GM18526 (cell line): ENCODE results near the gene ATP23.

Source experiments
- POLR2A ChIP-seq: IDR thresholded peaks from 3 replicates; pipeline ENCODE4 v1.6.1; 2011; ENCODE audit not compliant: insufficient read length; ENCODE audit errors: extremely low read depth

Gene ATP23

DNA sequence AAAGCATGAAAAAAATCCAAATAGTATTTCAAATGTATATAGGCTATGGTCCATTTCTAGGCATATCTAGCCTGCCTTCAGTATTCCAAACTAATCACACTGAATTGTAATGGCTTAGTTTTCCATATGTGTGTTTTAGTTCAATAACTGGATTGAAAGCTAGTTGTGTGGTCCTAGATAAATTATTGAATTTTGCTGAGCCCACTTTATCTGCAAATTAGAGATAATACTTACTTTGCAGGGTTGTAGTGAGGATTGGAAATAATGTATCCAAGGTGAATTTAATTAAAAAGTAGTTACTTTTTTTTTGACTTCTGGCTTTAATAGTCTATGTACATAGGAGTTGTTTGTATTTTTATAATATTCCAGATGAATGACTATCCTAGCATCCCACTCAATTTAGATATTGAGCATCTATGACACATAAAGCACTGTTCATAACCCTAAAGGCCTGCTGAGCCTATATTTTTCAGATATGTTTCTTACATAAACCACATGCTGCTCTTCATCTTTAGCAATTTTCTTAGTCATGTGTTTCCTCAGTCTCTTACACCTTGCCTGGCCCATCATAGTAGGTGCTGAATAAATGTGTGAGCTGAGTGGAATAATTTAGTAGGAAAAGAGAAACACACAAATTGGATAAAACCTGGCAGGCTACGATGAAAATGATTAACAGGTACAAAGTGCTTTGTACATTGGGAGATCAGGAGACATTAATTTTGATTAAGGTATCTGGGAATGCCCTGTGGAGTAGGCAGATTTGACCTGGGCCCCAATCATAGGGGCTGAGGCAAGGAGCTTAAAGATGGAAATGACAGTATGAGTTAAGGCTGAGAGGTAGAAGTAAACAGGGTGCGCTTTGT, 1.1 kb upstream of the ATP23 start:
- no peak for TF ChIP-seq POLR2A

DNA sequence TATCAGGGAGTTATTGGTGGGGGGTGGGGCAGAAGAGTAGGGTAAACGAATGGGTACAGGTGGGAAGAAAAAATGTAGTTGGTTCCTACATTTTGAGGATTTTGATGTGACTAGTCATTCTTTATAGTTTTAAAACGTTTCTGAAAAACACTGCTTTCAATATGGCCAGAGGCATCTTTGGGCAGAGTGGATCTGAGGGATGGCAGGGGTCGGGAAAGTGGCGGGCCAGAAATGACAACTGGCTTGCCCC, 527 bp upstream of the ATP23 start:
- no peak for TF ChIP-seq POLR2A

DNA sequence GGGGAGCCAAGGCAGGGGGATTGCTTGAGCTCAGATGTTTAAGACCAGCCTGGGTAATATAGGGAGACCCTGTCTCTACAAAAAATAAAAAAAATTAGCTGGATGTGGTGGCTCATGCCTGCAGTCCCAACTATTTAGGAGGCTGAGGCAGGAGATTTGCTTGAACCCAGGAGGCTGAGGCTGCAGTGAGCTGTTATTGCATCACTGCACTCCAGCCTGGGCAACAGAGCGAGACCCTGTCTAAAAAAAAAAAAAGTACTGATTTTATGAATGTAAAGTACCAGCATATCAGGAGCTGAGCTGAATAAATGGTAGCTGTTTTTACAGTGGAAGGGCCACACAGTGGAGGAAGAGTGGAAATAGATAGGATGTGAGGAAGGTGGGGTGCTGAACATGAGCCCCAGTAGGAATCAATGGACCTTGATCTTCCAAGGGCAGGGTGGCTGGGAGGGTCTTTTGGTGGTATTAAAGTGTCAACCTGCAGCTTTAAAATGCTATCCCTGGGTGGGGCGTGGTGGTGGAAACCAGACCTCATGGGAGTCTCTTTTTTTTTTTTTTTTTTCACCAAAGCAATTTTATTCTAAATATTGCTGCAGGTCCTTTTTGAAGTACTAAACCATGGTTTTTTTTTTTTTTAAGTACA, 2.2 kb downstream of the ATP23 start:
- no peak for TF ChIP-seq POLR2A

DNA sequence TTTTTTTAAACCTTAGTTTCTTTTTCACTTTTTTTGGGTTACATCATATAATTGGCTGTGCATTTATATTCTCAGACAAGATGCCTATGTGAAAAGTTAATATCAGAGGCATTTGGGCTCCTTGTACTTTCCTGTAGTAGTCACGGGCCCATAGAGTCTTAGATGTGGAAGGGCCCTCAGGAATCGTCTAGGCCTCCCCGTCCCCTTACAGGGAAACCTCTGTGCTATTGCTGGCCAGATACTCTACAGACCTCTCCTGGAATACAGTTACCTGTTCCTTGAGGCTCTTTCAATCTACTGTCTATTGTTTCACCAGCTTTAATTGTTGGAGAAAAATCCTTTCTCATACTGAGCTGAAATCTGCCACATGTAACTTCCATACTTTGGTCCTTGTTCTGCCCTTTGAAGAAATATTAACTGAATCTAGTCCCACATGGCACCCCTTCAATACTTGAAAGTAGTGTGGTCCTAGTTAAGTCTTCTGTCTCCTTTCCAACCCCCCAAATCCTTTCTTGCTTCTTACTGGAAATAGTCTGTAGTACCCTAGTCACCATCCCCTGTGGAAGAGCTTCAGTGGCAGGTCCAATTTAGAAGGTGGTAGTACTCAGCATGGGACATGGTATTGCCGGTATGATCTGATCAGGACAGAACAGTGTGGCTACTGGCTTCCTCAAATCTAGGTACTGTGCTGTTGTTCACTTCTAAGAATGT, 3.1 kb downstream of the ATP23 start:
- no peak for TF ChIP-seq POLR2A

DNA sequence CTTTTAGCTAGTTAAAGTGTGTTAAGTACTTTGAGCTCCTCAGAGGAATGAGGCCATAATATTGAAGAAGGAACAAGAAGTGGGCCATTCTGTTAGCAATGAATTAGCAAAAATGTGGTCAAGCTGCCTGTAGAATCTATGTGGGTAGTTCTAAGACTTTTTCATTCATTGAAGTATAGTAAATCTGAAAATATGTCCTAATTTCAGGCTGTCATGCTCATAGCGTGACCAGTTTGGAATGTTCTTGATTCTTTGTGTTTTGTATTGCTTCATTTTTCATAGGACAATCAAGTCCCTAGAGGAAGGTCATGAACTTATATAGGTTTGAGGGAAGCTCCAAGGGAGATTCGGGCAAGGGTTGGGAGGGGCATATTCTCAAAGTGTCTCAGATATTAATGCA, 11.4 kb downstream of the ATP23 start:
- TF ChIP-seq POLR2A: no peak

DNA sequence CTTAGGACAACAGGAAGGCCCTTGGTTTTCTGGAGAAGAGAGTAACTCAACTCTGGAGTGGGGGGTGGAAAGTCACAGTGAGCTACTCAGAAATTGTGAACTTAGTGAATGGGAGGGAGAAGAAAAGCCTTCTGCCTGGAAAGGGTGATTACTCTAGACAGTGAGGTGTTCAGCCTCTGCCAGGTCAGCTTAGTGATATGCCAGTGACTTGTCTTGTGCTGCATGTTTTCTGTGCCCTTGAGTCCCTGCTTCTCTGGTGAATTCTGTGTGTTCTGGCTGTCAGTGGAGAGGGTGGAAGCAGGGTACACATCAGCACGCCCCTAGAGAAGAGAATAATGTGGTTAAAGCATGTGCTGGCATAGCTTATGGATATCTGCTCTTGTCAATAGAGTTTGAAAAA, 13.4 kb downstream of the ATP23 start:
- no peak for TF ChIP-seq POLR2A

DNA sequence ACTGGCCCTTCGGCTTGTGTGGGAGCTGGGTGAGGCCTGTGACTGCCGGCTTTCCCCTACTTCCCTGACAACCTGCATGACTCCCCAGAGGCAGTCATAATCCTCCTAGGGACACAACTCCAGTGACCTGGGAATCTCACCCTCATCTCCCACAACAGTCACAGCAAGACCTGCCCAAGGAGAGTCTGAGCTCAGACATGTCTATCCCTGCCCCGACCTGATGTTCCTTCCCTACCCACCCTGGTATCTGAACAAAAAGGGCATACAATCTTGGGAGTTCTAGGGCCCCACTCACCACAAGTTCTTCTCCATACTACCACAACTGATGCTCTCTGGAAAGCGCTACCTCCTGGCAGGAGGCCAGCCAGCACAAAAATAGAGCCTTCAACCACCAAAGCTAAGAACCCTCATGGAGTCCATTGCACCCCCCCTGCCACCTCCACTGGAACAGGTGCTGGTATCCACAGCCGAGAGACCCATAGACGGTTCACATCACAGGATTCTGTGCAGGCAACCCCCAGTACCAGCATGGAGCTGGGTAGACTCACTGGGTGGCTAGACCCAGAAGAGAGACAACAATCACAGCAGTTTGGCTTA, 16.8 kb downstream of the ATP23 start:
- no peak for TF ChIP-seq POLR2A

DNA sequence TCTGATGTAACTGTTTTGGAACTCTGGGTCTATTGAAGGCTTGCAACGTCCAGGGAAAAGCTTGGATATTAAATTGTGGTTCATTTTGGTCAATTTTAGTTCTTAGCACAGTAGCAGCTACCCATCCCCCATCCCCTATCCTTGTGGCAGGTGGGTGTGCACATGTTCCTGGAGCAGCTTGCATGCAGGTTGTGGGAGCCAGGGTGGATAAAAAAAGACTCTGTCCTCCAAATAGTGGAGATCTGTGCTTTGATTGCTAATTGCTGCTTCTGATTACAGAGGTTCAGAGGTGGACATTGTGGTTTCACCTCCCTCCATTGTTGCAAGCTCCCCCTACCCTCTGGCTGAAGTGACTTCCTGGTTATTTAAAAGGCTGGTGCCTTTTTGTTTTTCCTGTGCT, 23.1 kb downstream of the ATP23 start:
- TF ChIP-seq POLR2A: no peak

DNA sequence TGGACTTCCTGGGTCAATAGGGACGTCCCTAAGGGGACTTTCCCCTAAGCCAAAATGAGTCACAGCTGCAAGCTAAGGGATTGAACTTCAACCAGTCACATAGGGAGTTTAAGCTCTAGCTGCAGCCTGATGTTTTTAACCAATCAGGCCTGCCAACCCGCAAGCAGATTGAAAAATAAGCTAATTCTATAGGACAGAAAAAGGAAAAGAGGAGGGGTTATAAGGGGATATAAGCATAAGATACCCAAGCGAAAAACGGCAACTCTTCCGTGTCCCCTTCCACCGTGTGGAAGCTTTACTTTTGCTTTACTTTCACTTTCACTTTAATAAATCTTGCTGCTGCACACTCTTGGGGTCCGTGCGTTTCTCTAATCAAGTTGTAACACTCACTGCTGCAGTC, 24.4 kb downstream of the ATP23 start:
- no peak for TF ChIP-seq POLR2A

DNA sequence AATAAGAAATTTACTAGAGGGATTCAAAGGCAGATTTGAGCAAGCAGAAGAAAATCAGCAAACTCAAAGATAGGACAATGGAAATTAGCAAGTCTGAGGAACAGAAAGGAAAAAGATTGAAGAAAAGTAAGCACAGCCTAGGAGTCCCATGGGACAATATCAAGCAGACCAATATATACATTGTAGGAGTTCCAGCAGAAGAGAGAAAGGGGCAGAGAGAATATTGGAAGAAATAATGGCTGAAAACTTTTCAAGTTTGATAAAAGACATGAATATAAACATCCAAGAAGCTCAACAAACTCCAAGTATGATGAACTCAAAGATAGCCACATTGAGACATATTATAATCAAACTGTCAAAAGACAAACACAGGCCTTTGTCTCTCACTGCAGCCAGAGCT, 25.2 kb downstream of the ATP23 start:
- TF ChIP-seq POLR2A: no peak

DNA sequence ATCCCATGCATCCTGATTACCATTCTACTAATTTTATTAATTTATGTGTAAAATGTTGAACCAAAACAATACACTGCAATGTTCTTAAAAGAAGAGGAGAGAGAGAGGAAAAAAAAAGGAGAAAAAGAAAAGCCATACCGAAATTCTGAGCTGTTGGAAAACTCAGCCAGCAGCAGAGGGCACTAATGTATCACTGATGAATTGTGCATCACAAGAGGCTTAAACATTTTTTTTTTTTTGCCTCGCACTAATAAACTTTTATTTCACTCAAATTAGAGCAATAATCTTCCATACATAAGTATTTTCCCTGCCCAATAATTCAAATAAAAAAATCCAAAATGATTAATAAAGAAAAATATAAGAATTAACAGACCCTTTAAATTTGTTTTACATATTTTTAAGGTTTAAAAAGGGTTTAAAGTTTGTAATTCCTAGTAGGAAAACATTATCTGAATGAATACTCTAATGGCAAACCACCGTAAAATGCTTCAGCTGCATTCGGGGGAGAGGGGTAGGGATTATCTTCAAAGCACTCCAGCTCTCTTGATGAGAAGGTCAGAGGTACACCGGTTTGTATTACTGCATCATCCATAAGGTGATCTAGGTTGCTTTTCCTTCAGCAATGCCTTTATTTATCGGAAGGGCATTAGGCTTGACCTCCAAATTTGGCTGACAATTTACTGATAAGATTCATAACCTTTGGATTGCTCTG, 41.9 kb downstream of the ATP23 start:
- no peak for TF ChIP-seq POLR2A

DNA sequence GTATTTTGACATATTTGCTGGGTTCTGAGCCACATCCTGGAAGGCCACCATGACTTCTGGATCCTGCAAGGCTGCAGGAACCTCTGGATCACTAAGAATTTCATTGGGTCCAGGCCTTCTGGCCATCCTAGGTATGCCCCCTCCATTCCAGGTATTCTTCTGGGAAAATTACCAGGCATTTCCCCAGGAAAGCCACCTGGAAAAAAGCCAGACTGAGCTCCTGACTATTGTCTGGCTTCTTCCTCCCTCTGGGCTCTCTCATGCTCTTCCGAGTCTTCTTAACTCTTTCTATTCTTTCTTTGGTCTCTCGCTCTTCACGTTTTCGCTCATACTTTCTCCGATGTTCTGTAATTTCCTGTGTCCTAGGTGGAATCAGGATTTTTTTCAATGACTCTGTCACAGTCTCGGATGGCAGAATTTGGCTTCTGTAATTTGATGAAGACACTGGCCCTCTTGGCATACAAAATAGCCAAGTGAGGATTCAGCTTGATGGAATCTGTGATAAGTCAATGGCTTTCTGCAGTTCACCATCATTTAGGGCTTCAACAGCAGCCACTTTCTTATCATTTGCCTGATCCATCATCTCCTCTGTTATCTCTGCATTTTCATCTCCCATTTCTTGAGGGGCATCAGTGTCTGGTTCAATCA, 42.6 kb downstream of the ATP23 start:
- no peak for TF ChIP-seq POLR2A

DNA sequence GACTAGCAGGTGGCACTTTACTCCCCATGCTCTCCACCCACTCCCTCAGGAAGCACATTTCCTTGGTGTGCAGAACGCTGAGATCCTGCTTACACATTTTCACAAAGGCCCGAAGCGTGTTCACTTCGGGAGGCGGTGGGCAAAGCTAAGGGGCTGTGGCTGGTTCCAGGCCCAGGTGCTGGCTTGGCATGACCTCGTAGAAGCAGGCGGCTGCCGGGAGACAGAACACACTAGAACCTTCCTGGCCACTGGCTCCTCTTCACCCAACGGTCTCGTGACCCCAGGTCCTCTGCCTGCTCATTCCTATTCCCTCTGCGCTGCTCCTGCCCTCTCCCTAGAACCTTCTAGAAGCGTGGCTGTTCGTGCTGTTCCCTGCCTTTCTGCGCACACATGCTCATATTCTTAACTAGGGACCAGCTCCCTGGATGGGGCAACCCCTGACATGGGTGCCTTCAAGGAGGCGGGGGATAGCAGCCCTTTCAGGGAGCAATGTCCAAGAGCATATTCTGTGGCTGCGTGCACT, 43.3 kb downstream of the ATP23 start:
- no peak for TF ChIP-seq POLR2A

DNA sequence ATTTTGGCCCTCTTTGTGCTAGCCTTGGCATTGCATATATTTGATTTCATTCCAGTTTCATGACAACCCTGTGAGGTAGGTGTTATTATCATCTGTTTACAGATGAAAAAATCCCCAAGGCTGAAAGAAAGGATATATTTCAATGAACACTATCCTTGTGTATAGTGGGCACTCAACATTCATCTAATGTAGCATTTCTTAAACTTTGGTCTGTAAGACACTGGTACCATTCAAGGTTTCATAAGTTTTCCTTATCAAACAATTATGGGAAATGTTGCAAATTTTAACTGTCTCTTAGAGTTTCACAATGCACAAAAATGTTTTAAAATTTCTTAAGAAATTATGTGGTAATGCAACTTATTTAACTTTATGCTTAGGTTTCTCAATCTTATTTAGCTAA, 44.3 kb downstream of the ATP23 start:
- TF ChIP-seq POLR2A: no peak

DNA sequence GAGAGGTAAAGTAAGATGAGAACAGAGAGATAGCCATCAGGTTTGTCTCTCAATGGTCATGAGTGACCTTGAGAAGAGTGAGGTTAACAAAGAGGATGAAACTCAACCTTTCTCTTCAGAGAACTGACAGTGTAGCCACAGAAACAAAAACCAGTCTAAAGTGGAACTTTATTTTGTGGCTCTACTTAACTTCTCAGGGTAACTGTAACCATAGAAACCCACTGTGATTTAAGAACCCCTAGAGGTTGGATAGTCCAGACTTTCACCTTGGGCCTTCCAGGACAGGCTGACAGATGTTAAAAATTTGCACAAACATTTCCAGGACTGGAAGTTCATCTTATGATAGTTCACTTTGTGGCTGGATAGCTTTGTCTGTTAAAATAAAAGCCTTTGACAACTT, 48.5 kb downstream of the ATP23 start:
- no peak for TF ChIP-seq POLR2A

DNA sequence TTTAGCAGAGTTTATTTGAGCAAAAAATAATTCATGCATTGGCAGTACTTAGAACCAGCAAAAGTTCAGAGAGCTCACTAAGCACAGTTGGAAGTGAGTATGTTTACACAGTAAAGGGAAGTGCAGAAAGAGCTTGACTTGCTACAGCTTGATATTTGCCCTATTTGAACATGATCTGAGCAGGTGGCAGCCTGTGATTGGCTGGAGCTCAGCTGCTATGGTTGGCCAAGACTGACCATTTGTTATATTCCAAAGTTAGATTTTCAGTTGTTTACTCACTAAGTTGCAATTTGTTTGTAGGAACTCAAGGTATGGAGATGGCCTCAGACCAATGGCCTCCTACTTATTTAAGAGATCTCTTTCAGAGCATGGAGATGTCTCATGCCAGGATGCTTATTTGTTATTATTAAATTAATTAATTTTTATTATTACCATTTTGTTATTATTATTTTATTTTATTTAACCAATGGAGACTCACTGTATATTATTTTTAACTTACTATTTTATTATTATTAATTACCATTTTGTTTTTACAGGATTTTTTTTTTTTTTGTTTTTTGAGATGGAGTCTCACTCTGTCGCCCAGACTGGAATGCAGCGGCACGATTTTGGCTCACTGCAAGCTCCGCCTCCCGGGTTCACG, 49.0 kb downstream of the ATP23 start:
- no peak for TF ChIP-seq POLR2A
